GM12865 (cell line): Measurements from ENCODE around the gene BSND.

Experiments
- DNase-seq: peaks from one replicate; pipeline ENCODE4 v3.0.0; 2010; ENCODE audit warnings: low read depth
- H3K4me3 ChIP-seq: 2 replicates; pipeline ENCODE4 v1.5.1; 2011; ENCODE audit warnings: mild to moderate bottlenecking, low read depth, low read length, control low read depth
- CTCF ChIP-seq: IDR thresholded peaks from 2 replicates; pipeline ENCODE4 v1.5.1; 2011; ENCODE audit warnings: low read length, control low read depth, low read depth, inconsistent platforms; ENCODE audit not compliant: insufficient read depth; ENCODE audit errors: missing control alignments

BSND gene

DNA sequence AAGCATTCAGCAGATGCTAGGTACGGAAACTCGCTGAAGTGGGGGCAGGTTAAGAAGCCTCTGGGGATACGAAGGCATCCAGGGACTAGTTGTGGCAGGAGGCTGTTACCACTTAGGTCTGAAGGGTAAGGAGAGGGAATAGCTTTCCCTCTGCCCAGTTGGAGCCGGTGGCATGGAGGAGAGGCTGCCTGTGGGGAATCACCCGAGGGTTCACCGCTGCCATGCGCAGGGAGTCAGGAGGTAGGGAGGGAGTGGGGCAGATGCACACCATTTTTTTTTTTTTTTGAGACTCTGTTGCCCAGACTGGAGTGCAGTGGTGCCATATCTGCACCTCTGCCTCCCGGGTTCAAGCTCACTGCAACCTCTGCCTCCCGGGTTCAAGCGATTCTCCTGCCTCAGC, 46.7 kb downstream of the BSND start:
- H3K4me3 ChIP-seq = no peak overlapping the region
- DNase-seq = no peak
- TF ChIP-seq CTCF = no peak

- DNase-seq = no peak
- H3K4me3 ChIP-seq = no peak overlapping the region
- no peak for TF ChIP-seq CTCF
Observed at GRCh38 chr1:55046871-55047270, 48.1 kb downstream of the BSND start.

- no peak for DNase-seq
- no peak for TF ChIP-seq CTCF
- H3K4me3 ChIP-seq = no peak overlapping the region
Observed at GRCh38 chr1:55047611-55048010, 48.9 kb downstream of the BSND start.

DNA sequence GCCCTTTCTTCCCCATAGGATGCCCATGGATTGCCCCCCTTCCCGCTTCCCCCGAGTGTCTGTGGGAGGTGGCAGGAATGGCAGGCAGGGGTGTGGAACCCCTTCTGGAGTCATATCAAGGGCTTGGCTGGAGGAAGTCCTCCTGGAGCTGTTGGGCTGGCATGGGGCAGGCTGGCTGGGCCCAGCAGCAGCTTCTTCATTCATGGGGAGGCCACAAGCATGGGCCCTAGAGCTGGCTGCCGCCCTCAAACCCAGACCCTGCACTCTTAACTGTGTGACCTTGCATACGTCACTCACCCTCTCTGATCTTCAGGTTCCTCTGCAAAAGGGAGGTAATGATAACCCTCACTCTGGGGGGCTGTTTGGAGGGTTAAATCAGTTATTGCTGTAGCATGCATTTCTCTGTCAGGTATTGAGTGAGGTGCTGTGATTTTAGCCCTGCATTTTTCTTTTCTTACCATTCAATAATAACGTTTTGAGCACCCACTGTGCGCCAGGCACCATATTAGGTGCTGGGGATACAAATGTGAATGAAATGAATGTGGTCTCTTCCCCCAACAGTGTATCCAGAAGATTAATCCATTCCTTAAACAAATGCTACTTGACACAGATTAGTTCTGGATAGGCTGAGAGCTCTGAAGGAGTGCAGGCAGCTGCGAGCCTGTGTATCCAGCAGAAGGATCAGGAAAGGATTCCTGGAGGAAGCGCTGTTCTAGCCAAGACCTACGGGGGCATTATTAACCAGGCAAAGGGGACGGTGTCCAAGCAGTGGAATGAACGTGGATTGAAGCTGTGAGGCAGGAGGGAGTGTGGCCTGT, 49.9 kb downstream of the BSND start:
- no peak for DNase-seq
- H3K4me3 ChIP-seq = no peak overlapping the region
- TF ChIP-seq CTCF = no peak

DNA sequence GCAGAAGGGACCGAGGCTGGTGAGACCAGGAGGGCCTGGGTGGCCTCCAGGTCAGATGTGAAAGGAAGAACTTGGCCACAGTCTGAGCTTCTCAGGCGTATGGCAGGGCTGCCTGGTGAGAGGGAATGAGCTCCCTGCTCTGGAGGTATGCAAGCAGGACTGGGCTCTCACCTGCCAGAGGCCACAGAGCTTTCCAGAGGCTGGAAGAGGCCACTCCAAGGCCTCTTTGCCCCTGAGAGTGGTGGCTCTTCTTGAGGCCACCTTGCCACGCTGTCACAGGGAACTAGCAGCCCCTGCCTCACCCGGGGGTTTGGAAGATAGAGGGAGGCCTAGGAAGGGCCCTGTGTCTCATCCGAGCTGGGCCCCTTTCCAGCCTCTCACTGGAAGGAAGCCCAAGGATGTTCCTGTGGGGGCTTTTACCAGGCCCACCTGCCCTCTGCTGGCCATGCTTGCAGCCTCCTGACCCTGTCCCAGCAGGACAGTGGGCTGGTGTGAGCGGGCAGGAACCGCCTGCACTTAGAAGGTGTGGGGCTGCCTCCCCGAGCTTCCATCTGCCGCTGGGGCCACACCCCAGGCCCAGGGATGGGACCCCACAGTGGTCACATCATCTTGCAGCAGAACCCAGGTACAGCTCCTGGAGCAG, 50.7 kb downstream of the BSND start:
- no peak for DNase-seq
- H3K4me3 ChIP-seq = no peak overlapping the region
- TF ChIP-seq CTCF = no peak

DNA sequence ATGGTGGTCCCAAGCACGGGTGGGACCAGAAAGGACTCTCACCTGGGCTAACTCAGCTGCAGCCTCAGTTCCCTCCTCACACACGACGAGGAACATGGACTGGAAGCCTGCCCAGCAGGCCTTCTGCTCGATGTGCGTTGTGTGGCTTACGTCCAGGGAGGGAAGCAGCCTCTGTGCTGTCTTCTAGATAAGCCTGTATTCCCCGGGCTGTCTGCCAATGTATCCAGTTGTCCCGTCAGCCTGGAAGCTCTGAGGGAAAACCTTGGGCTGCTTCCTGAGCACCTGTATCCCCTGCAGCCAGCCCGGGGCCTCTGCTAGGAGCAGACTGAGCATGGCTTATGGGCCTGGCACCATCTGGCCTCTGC, 51.2 kb downstream of the BSND start:
- no peak for DNase-seq
- H3K4me3 ChIP-seq = no peak overlapping the region
- TF ChIP-seq CTCF = no peak
